ENCODE results near the gene MTHFD1.

Gene MTHFD1

DNA sequence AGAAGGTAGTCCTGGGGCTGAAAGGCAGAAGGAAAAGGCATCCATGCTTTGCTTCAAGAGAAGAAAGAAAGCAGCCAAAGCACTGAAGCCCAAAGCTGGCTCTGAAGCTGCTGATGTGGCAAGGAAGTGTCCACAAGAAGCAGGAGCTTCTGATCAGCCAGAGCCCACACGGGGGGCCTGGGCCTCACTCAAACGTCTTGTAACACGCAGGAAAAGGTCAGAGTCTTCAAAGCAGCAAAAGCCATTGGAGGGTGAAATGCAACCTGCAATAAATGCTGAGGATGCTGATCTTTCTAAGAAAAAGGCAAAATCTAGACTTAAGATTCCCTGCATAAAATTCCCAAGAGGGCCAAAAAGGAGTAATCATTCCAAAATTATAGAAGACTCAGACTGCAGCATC is 80.3 kb downstream of the MTHFD1 start:
- TF ChIP-seq, protein P1, sequence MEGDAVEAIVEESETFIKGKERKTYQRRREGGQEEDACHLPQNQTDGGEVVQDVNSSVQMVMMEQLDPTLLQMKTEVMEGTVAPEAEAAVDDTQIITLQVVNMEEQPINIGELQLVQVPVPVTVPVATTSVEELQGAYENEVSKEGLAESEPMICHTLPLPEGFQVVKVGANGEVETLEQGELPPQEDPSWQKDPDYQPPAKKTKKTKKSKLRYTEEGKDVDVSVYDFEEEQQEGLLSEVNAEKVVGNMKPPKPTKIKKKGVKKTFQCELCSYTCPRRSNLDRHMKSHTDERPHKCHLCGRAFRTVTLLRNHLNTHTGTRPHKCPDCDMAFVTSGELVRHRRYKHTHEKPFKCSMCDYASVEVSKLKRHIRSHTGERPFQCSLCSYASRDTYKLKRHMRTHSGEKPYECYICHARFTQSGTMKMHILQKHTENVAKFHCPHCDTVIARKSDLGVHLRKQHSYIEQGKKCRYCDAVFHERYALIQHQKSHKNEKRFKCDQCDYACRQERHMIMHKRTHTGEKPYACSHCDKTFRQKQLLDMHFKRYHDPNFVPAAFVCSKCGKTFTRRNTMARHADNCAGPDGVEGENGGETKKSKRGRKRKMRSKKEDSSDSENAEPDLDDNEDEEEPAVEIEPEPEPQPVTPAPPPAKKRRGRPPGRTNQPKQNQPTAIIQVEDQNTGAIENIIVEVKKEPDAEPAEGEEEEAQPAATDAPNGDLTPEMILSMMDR (IDR thresholded peaks at IDR 0.05; ENCODE audit: insufficient read depth, low read depth, low read length, missing control alignments) = no peak
- no peak overlapping the region for H3K4me3 ChIP-seq (ENCODE audit: low read depth, low read length)
- no peak for DNase-seq (ENCODE audit: low read depth)

GRCh38 chr14:64474041-64474440 is 85.9 kb downstream of the MTHFD1 start:
- no peak overlapping the region for H3K4me3 ChIP-seq (ENCODE audit: low read depth, low read length)
- no peak for DNase-seq (ENCODE audit: low read depth)
- TF ChIP-seq, protein P1 (IDR thresholded peaks at IDR 0.05; ENCODE audit: insufficient read depth, low read depth, low read length, missing control alignments) = no peak

DNA sequence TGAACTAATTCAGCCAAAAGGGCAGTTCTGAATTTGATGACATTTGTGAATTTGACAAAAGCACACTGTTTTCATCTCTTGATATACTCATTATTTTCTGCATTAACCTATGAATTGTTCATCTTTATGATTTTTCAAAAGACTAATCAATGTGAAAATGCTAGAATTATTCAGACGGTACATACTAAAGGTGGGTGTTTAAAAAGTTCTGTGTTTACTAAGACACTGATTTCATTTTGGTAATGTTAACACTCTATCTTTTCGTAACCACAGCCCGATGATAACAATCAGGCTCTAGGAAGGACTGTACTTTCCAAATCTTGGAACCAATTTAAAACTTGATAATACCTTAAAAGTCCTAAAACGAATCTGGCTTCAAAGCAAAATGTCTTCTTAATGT is 86.5 kb downstream of the MTHFD1 start:
- TF ChIP-seq, protein P1 (IDR thresholded peaks at IDR 0.05; ENCODE audit: insufficient read depth, low read depth, low read length, missing control alignments) = no peak

GRCh38 chr14:64475585-64476273 is 87.6 kb downstream of the MTHFD1 start:
- DNase-seq (ENCODE audit: low read depth) = no peak
- TF ChIP-seq, protein P1 (IDR thresholded peaks at IDR 0.05; ENCODE audit: insufficient read depth, low read depth, low read length, missing control alignments) = no peak
- no peak overlapping the region for H3K4me3 ChIP-seq (ENCODE audit: low read depth, low read length)

More for the DNA sequence above, 86.5 kb downstream of the MTHFD1 start:
- no peak for DNase-seq (ENCODE audit: low read depth)
- no peak overlapping the region for H3K4me3 ChIP-seq (ENCODE audit: low read depth, low read length)

DNA sequence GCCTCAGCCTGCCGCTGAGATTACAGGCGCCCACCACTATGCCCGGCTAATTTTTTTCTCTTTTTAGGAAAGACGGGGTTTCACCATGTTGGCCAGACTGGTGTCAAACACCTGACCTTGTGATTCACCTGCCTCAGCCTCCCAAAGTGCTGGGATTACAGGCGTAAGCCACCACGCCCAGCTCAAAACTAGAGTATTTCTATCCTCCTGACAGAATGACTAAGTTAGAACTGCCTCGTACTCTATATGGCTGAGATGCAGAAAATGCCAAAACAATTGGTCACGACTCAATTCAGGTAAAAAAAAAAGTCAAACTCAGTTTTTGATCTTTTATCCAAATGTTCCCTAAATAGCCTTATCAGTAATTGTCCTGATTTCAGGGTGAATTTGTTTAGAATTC is 88.3 kb downstream of the MTHFD1 start:
- no peak overlapping the region for H3K4me3 ChIP-seq (ENCODE audit: low read depth, low read length)
- TF ChIP-seq, protein P1 (IDR thresholded peaks at IDR 0.05; ENCODE audit: insufficient read depth, low read depth, low read length, missing control alignments) = no peak
- DNase-seq (ENCODE audit: low read depth) = no peak

DNA sequence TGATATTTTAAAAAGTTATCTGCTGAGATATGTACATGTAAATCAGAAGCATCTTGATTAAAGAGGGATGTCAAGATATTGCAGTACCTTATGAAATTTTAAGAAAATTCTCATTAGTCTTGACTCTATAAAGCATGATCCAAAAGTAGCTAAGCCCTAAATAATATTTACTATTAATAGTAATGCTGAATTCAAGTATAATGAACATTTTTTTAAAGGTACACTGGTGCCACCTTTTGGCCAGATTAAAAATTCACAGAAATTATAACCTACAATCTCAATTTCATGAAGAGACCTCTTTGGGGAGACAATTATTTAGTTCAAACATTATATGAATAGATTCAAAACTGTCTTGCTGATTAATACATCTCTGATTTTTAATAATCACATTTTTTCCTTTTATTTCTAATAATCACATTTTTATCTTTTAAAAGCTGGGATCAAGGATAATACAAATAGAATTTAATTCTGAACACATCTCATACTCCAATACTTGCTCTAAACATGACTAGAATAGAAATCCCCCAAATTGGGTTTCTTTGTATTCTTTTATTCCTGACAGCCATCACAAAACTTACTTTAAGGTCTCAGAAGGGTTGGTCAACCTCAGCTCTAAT is 90.6 kb downstream of the MTHFD1 start:
- DNase-seq (ENCODE audit: low read depth) = peak; percentile 36
- TF ChIP-seq, protein P1 (IDR thresholded peaks at IDR 0.05; ENCODE audit: insufficient read depth, low read depth, low read length, missing control alignments) = no peak
- no peak overlapping the region for H3K4me3 ChIP-seq (ENCODE audit: low read depth, low read length)

Measured in GM12865 (cell line).